ENCODE measurements around the gene RNU4-1.
"Not testable (repeated sequence)": the region's sequence is repeated elsewhere in the genome, so short reads cannot be mapped to it uniquely, and the experiment has no call there.

Gene RNU4-1

GRCh38 chr12:120292661-120293531, at the start of gene RNU4-1:
Gene RNU4-1, minus strand, starts transcription at chr12:120293237.
- FAIRE-seq = peak; percentile 95

DNA sequence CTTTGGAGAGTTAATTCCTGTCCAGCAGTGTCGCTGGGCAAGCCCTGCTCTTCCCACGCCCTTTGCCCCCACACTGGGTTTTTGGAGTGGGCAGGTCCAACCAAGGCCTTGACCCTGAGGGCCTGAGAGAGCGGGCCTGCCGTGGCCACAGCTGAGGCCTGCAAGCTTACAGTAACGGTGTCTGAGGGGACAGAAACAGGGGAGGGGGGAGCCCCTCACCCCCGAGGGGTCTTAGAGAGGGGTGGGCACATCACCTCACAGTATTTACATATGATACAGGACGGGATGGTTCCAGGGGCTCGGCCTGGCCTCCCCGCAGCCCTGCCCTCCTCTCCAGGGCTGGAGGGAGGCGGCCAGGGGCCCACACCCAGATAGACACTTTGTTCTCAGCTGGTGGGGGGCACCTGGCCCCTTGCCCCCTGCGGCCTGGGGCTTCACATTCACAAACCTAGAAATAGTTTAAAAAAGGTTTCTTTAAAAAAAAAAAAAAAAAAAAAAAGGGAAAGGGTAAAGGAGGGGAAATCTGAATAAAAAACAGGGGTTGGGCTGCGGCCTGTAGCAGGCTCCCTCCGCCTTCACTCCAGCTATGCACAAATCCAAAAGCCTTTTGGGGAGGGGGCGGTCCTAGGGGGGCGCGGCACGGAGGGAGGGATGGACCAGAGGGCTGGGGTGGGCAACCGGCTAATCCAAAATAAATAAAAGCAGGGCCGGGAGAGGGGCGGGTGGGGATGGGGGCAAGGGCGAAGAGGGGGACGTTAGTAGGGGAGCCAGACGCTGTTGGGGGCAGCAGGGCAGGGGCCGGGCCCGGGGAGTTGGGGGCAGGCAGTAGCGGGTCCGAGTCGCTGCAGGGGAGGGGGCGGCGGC, 49.4 kb upstream of the RNU4-1 start:
- FAIRE-seq = no peak

- no peak for FAIRE-seq
Observed at GRCh38 chr12:120339256-120339655, 46.2 kb upstream of the RNU4-1 start.

DNA sequence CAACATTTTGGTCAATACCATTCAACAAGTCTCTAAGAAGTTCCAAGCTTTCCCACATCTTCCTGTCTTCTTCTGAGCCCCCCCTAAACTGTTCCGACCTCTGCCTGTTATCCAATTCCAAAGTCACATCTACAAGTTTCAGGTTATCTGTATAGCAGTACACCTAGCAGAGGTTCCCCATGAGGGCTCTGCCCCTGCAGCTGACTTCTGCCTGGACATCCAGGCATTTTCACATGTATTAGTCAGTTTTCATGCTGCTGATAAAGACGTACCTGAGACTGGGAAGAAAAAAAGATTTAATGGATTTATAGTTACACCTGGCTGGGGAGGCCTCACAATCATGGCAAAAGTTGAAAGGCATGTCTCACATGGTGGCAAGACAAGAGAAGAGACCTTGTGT, 44.7 kb upstream of the RNU4-1 start:
- FAIRE-seq = no peak

- not testable (repeated sequence) for FAIRE-seq
Observed at GRCh38 chr12:120336392-120336791, 43.4 kb upstream of the RNU4-1 start.

DNA sequence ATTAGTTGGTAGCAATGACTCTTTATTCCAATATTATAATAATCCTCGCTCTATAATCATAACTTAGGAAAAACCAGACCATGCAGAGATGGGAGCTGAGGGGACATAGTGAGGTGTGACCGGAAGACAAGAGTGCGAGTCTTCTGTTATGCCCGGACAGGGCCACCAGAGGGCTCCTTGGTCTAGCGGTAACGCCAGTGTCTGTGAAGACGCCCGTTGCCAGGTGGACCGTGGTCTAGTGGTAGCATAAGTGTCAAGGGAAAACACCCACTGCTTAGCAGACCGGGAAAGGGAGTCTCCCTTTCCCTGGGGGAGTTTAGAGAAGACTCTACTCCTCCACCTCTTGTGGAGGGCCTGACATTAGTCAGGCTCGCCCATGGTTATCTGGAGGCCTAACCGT, 42.4 kb upstream of the RNU4-1 start:
- not testable (repeated sequence) for FAIRE-seq

- no peak for FAIRE-seq
Observed at GRCh38 chr12:120332523-120332922, 39.5 kb upstream of the RNU4-1 start.

GRCh38 chr12:120332041-120332440, 39.0 kb upstream of the RNU4-1 start:
- no peak for FAIRE-seq

- FAIRE-seq = no peak
Observed at GRCh38 chr12:120331390-120331789, 38.4 kb upstream of the RNU4-1 start.

DNA sequence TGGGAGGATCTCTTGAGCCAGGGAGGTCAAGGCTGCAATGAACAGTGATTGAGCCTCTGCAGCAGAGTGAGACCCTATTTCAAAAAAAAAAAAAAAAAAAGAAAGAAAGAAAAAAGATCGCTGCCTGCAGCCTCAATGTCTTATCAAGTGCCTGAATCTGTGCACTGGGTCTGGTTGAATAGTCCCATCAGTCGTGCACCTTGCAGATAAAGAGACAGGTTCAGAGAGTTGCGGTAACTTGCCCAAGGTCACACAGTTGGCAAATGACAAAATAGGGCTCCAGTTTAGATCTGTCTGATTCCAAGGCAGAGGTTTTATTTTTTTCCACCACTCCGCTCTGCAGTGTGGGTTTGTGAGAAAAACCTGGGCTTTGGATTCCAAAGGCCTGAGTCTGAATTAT, 35.2 kb upstream of the RNU4-1 start:
- no peak for FAIRE-seq

DNA sequence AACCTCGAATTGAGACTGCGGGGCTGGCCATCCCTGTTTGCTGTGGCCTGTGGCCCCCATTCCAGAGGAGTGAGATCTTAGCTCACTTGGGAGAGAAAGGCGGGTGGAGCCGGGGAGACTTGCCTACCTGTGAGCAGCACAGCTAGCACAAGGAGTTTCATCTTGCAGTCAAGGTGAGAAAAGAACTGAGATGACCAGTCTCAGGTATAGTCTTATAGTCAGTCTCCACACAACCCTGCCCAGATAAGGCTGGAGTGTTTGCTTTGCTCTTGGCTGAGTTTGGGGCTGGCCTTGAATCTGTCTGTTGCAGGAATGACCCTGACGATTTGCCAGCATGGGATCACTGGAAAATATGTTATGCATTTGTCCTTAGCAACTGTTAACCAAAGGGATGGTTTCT, 34.6 kb upstream of the RNU4-1 start, which contains the start of gene PLA2G1B:
TSS of gene PLA2G1B (minus strand) at position 187 of the 400 bp plus-strand sequence. CDS start at position 161, 26 bp downstream.
- no peak for FAIRE-seq

DNA sequence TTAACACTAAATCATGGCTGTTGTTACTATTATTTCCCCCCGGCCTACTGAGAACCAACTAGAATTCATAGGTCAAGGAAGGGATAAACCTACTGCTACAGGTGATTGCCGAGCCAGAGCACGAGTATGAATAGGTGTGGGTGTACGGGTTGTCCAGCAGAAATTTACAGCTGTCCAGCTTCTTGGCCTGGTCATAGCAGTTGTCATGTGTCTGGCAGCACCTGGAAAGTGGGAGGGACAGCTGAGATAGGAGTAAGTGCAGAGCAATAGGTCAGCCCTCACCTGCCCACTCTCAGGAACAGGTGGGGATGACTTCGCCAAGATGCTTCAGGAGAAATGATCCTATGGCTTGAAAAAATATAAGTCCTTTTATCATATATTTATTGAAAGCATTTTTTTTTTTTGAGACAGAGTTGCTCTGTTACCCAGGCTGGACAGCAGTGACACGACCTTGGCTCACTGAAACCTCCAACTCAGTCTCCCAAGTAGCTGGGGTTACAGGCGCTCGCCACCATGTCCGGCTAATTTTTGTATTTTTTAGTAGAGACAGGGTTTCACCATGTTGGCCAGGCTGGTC, 31.9 kb upstream of the RNU4-1 start:
- FAIRE-seq = no peak

- no peak for FAIRE-seq
Observed at GRCh38 chr12:120323772-120324171, 30.7 kb upstream of the RNU4-1 start.

DNA sequence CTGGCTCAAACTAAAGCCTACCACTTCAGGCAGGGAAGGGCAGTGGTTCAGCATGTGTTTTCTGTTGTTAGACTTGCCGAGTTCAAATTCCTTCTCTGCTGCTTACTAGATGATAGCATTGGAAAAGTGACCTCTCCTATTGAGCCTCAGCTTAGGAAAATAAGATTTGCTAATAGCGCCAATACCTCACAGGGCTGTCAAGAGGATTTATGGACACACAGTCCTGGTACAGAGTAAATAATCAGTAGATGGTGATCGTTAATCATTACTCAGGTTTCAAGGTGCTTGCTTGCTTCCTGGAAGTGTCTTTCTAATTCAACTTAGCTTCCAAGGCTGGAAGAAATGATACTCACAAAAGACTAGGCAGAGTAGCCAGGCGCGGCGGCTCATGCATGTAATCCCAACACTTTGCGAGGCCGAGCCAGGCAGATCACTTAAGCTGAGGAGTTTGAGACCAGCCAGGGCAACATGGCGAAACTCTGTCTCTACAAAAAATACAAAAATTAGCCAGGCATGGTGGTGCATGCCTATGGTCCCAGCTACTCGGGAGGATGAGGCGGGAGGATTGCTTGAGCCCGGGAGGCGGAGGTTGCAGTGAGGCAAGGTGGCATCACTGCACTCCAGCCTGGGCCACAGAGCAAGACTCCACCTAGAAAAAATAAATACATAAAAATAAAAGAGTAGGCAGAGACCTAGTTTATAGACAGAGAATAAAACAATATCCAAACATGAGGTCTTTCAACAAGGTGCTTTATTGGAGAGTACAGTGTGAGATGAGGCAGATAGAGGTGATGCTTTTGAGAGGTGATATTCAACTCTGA, 28.6 kb upstream of the RNU4-1 start:
- no peak for FAIRE-seq

GRCh38 chr12:120317224-120318105, 24.4 kb upstream of the RNU4-1 start:
- FAIRE-seq = peak; percentile 99

DNA sequence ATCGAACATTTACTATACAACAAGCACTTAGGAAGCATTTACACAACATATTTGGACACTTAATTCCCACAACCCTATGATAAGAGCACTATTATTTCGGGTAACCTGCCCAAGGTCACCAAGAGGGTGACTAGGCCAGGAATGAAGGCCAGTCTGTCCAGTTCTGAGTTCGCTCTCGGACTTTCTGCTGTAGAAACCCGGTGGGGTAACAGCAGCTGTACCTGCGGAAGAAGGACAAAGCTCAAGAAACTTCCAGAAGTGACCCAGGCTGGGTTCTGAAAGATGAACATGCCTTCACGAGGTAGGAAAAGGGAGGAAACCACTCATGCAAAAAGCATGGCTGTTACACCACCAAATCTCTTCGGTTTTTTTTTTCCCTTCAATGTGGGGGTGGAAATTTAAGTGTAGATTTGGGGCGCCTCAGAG, 23.8 kb upstream of the RNU4-1 start:
- FAIRE-seq = no peak

DNA sequence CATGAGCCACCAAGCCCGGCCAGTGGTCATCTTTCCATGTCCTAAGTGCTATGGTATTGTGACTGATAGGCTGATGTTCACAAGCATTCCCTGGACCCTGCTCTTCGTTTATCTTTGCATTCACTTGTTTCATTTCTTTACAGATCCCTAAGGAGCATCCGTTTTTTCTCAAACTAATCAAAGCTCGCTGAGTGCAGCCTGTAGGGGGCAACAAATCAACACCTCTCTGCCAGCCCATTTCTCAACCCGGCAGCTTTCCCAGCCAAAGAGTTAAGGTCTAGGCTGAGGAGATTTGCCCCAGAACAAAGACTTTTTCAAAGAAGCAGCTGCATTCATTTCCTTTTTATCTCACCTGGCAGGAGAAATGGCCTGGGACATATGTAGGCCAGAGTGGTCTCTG, 21.2 kb upstream of the RNU4-1 start:
- FAIRE-seq = no peak

- peak; percentile 96 for FAIRE-seq
Observed at GRCh38 chr12:120301962-120302815, 9.2 kb upstream of the RNU4-1 start, which contains the start of gene SIRT4. Gene SIRT4, plus strand, starts transcription at chr12:120302321. Its CDS starts 1,241 bp downstream, at chr12:120303562.

GRCh38 chr12:120292411-120292660, 701 bp downstream of the RNU4-1 start:
- no peak for FAIRE-seq

DNA sequence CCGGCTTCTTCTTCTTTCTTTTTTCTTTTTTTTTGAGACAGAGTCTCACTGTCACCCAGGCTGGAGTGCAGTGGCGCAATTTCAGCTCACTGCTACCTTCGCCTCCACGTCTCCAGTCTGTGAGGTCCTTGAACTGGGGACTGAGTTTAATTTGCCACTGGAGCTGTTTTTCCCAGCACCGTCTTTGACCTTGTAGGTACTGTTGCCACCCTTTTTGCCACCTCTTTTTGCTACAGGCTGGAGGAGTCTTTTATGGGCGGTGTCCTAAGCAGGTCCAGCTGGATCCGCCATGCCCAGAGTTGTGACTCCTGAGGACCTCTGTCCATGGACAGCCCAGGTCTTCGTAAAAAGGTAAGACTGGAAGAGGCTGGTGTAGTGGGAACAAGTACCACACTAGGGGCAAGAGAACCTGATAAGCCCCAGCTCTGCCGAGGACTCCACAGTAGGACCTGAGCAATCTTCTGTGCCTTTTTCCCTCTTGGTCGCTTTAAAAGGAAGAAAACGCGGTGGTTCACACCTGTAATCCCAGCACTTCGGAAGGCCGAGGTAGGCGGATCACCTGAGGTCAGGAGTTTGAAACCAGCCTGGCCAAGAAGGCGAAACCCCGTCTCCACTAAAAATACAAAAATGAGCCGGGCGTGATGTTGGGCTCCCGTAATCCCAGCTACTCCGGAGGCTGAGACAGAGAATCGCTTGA, 2.3 kb downstream of the RNU4-1 start:
- no peak for FAIRE-seq

All from endometrium (tissue), 2 donors.